Ishikawa (cell line): Measurements from ENCODE around the gene SLC24A4.

ENCODE experiments used
- CEBPB ChIP-seq: IDR thresholded peaks from 2 replicates; pipeline ENCODE4 v1.6.1; 2012
- CREB1 ChIP-seq: IDR thresholded peaks from 2 replicates; pipeline ENCODE4 v1.6.1; 2012; ENCODE audit warnings: low read depth
- EGR1 ChIP-seq: IDR thresholded peaks from 2 replicates; pipeline ENCODE4 v1.6.1; 2012
- EP300 ChIP-seq: IDR thresholded peaks from 2 replicates; pipeline ENCODE4 v1.6.1; 2012; ENCODE audit warnings: borderline replicate concordance
- FOXM1 ChIP-seq: IDR thresholded peaks from 2 replicates; pipeline ENCODE4 v1.6.1; 2012; ENCODE audit warnings: low read depth, borderline replicate concordance
- MAX ChIP-seq: IDR thresholded peaks from 2 replicates; pipeline ENCODE4 v1.6.1; 2012
- NFIC ChIP-seq: IDR thresholded peaks from 2 replicates; pipeline ENCODE4 v1.6.1; 2012
- RAD21 ChIP-seq: IDR thresholded peaks from 2 replicates; pipeline ENCODE4 v1.6.1; 2012; ENCODE audit warnings: low read depth
- REST ChIP-seq: IDR thresholded peaks from 2 replicates; pipeline ENCODE4 v1.6.1; 2012; ENCODE audit warnings: low read depth, mild to moderate bottlenecking
- TAF1 ChIP-seq: IDR thresholded peaks from 2 replicates; pipeline ENCODE4 v1.6.1; 2012; ENCODE audit warnings: low read depth, mild to moderate bottlenecking
- TCF12 ChIP-seq: IDR thresholded peaks from 2 replicates; pipeline ENCODE4 v1.6.1; 2012; ENCODE audit warnings: low read depth
- TEAD4 ChIP-seq: IDR thresholded peaks from 2 replicates; pipeline ENCODE4 v1.6.1; 2012
- USF1 ChIP-seq: IDR thresholded peaks from 2 replicates; pipeline ENCODE4 v1.6.1; 2012
- YY1 ChIP-seq: IDR thresholded peaks from 2 replicates; pipeline ENCODE4 v1.6.1; 2012; ENCODE audit warnings: low read depth
- ZBTB7A ChIP-seq: IDR thresholded peaks from 2 replicates; pipeline ENCODE4 v1.6.1; 2012; ENCODE audit warnings: low read depth

The SLC24A4 gene

GRCh38 chr14:92439537-92440344, 116.8 kb downstream of the SLC24A4 start:
- peak; percentile 78; the same call in 1 of the 2 replicates for TF ChIP-seq TCF12
- TF ChIP-seq NFIC, result peak; percentile 69
- TF ChIP-seq ZBTB7A, result no peak

- TF ChIP-seq RAD21, result no peak
- TF ChIP-seq FOXM1, result no peak
- TF ChIP-seq TCF12, result no peak
- TF ChIP-seq CEBPB, result no peak
- no peak for TF ChIP-seq EGR1
- TF ChIP-seq USF1, result no peak
- no peak for TF ChIP-seq NFIC
- no peak for TF ChIP-seq TAF1
- no peak for TF ChIP-seq TEAD4
- TF ChIP-seq REST, result no peak
- TF ChIP-seq MAX, result no peak
- no peak for TF ChIP-seq CREB1
- TF ChIP-seq YY1, result no peak
Measured at GRCh38 chr14:92440345-92441003, 117.5 kb downstream of the SLC24A4 start.

- TF ChIP-seq TAF1 (no peak), NFIC (no peak), REST (no peak), YY1 (no peak), TCF12 (no peak), FOXM1 (no peak), EGR1 (no peak)
Measured at GRCh38 chr14:92441751-92442504, 119.0 kb downstream of the SLC24A4 start.

GRCh38 chr14:92443167-92443566, 120.2 kb downstream of the SLC24A4 start:
- TF ChIP-seq CREB1, result no peak

- TF ChIP-seq EGR1 (no peak), TAF1 (no peak), NFIC (no peak), FOXM1 (no peak), CEBPB (no peak), TEAD4 (no peak), CREB1 (no peak), EP300 (no peak), REST (no peak), MAX (no peak), ZBTB7A (no peak)
Measured at GRCh38 chr14:92443741-92444140, 120.8 kb downstream of the SLC24A4 start.
